Activated CD4-positive, alpha-beta T cell treated with anti-CD3 and anti-CD28 coated beads, Interleukin-2, amount 10 ng/mL, durations not matched to agents 7 days and 5 days (primary cell): ENCODE results near the gene VWA3B. TPM values are rescaled to one million over a fixed set of nuclear protein-coding genes. Genes with fewer than 3 reads are reported as not detected.
"Not testable (repeated sequence)": the region's sequence is repeated elsewhere in the genome, so short reads cannot be mapped to it uniquely, and the experiment has no call there.

Experiments
- CTCF ChIA-PET: fragments of 350-600 bp; sonication (Branson Sonifier 250); formaldehyde crosslinking; loops from one replicate; lab custom pipeline; 2021; ENCODE audit warnings: antibody characterized with exemption; lab: Charles Lee
- POLR2A ChIA-PET: fragments of 350-600 bp; sonication (Branson Sonifier 250); formaldehyde crosslinking; loops from one replicate; lab custom pipeline; 2021; ENCODE audit warnings: antibody characterized with exemption; lab: Charles Lee
- DNase-seq: peaks from one replicate; pipeline ENCODE4 v3.0.0-alpha.2; 2020
- H3K27ac Mint-ChIP-seq: one replicate; pipeline ENCODE4 v1.8.0; 2021; ENCODE audit warnings: mild to moderate bottlenecking, moderate library complexity, mixed read lengths
- H3K27me3 Mint-ChIP-seq: one replicate; pipeline ENCODE4 v1.8.0; 2021; ENCODE audit warnings: mixed read lengths
- H3K36me3 Mint-ChIP-seq: one replicate; pipeline ENCODE4 v1.8.0; 2021; ENCODE audit warnings: low read depth, mixed read lengths
- H3K4me1 Mint-ChIP-seq: one replicate; pipeline ENCODE4 v1.8.0; 2021; ENCODE audit warnings: mixed read lengths
- H3K4me3 Mint-ChIP-seq: one replicate; pipeline ENCODE4 v1.8.0; 2021; ENCODE audit warnings: mild to moderate bottlenecking, moderate library complexity, mixed read lengths
- H3K9me3 Mint-ChIP-seq: one replicate; pipeline ENCODE4 v1.8.0; 2021; ENCODE audit warnings: mixed read lengths
- total RNA-seq, 2 experiments: library from RNA; stranded (reverse); gene quantifications; one replicate each; pipeline ENCODE4 v1.2.3, GENCODE V29; 2021

Gene VWA3B
- total RNA-seq, 2 experiments from 2014 or later: not detected

DNA sequence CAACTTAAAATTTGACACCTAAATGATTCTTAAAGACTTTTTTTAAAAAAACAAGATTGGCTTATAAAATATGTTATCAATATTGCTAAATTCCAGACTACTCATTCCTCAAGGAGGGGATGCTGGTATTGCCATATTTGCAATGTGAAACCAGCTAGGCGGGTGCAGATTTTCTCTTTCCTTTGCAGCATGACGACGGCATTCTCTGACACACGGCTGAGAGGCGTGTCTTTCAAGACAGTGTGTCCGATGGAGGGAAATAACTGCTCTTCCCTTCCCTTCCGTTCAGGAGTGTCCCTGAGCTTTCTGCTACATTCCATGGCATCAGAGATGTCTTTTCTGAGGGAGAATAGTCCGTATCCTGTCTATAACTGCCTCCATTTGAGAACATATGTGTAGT lies 221.1 kb downstream of the VWA3B start:
- DNase-seq: no peak
- Mint-ChIP-seq H3K27me3 (peaks cover 26% of the 10 kb centered on the region), H3K4me3 (no peak overlapping the region), H3K9me3 (no peaks in the 10 kb centered on the region), H3K27ac (no peak overlapping the region), H3K4me1 (no peaks in the 10 kb centered on the region), H3K36me3 (no peaks in the 10 kb centered on the region)
- POLR2A ChIA-PET: no interaction called here
- CTCF ChIA-PET: no interaction called here

DNA sequence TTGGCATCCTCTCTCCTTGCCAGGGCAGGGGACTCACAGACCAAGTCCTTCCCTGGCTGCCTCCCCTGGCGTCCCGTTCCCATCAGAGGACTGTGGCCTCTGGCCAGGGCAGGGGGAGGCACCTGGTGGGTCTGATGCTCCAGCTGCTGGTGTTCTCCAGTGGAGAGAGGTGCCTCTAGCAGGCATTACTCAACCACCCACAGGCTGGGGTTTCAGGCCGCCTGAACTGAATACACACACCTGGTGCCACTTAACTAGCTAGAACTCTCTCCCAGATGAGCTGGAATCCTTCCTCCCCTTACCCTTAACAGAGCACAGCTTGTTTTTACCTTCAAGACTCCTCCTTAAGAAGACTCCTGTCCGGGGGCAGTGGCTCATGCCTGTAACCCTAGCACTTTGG lies 221.6 kb downstream of the VWA3B start:
- DNase-seq: no peak
- Mint-ChIP-seq H3K27ac (no peak overlapping the region), H3K36me3 (no peaks in the 10 kb centered on the region), H3K4me3 (no peak overlapping the region), H3K4me1 (no peaks in the 10 kb centered on the region), H3K27me3 (peaks cover 31% of the 10 kb centered on the region), H3K9me3 (no peaks in the 10 kb centered on the region)
- POLR2A ChIA-PET: no interaction called here
- CTCF ChIA-PET: no interaction called here

GRCh38 chr2:98309580-98309979 lies 222.6 kb downstream of the VWA3B start:
- H3K36me3 Mint-ChIP-seq: no peaks in the 10 kb centered on the region
- DNase-seq: no peak
- ChIA-PET POLR2A (no interaction called here), CTCF (no interaction called here)
- H3K4me1 Mint-ChIP-seq: no peaks in the 10 kb centered on the region
- H3K27me3 Mint-ChIP-seq: peaks cover 32% of the 10 kb centered on the region
- H3K9me3 Mint-ChIP-seq: no peaks in the 10 kb centered on the region
- no peak overlapping the region for H3K27ac Mint-ChIP-seq
- H3K4me3 Mint-ChIP-seq: no peak overlapping the region

DNA sequence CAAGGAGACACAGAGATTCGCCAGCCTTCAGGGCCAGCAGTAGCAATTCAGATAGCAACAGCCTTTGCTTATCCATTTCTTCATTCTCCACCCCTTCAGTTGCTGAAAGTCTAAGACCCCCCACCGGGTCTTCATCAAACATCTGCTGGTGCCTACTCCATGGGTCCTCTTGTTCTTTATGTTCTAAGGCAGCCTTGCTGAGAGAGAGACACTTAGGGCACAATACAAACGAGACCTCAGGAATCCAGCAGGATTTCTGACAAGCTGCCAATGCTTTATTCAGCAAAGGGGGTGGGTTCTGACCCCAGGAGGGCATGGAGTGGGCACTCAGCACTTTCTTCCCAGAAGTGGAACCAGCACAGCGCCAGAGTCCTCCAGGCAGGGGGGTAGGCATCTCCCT lies 223.0 kb downstream of the VWA3B start:
- Mint-ChIP-seq H3K4me3 (no peak overlapping the region), H3K27me3 (peaks cover 32% of the 10 kb centered on the region), H3K4me1 (no peaks in the 10 kb centered on the region), H3K9me3 (no peaks in the 10 kb centered on the region), H3K27ac (no peak overlapping the region), H3K36me3 (no peaks in the 10 kb centered on the region)
- no peak for DNase-seq
- ChIA-PET CTCF (interaction anchor here (0.6 kb wide), 1 partner anchor 165 kb away, joined by 4 read pairs; no protein-coding TSS in a partner anchor), POLR2A (no interaction called here)

DNA sequence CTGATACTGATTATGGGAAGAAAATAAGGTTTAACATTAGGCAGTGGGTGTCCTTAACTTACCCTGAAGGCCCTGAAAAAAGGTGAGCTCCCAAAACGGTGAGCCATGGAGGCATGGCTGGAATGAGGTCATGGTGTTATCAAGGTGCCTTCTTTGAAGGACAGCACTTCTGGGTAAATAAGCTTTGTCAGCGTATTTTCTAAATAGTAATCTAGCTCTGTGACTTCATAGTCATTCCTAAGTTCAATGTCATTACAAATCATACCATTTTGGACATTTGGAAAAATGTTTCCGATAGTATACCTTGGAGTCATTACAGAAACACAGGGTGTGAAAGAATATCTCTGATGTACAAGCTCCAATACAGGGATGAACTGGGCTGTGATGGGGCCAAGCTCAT lies 224.1 kb downstream of the VWA3B start:
- POLR2A ChIA-PET: no interaction called here
- no peak for DNase-seq
- Mint-ChIP-seq H3K4me3 (no peak overlapping the region), H3K4me1 (no peaks in the 10 kb centered on the region), H3K27ac (no peak overlapping the region), H3K36me3 (no peaks in the 10 kb centered on the region), H3K9me3 (no peaks in the 10 kb centered on the region), H3K27me3 (peaks cover 34% of the 10 kb centered on the region)
- CTCF ChIA-PET: no interaction called here

- ChIA-PET CTCF (no interaction called here), POLR2A (no interaction called here)
- no peak for DNase-seq
- Mint-ChIP-seq H3K27ac (no peak overlapping the region), H3K9me3 (no peaks in the 10 kb centered on the region), H3K4me1 (no peaks in the 10 kb centered on the region), H3K36me3 (no peaks in the 10 kb centered on the region), H3K27me3 (peaks cover 37% of the 10 kb centered on the region), H3K4me3 (no peak overlapping the region)
Measured at GRCh38 chr2:98311771-98312545, 225.0 kb downstream of the VWA3B start.

- ChIA-PET POLR2A (no interaction called here), CTCF (interaction anchor here (1.0 kb wide), 1 partner anchor 600 kb away, joined by 3 read pairs; no protein-coding TSS in a partner anchor)
- Mint-ChIP-seq H3K36me3 (no peaks in the 10 kb centered on the region), H3K27me3 (peaks cover 31% of the 10 kb centered on the region), H3K4me3 (no peak overlapping the region), H3K4me1 (no peaks in the 10 kb centered on the region), H3K9me3 (peaks cover 2% of the 10 kb centered on the region), H3K27ac (no peak overlapping the region)
- DNase-seq: no peak
Measured at GRCh38 chr2:98313492-98314250, 226.7 kb downstream of the VWA3B start.

GRCh38 chr2:98314251-98314650 lies 227.3 kb downstream of the VWA3B start:
- peaks cover 31% of the 10 kb centered on the region for H3K27me3 Mint-ChIP-seq
- H3K36me3 Mint-ChIP-seq: no peaks in the 10 kb centered on the region
- ChIA-PET CTCF (interaction anchor here (1.0 kb wide), 1 partner anchor 600 kb away, joined by 3 read pairs; no protein-coding TSS in a partner anchor), POLR2A (no interaction called here)
- no peaks in the 10 kb centered on the region for H3K4me1 Mint-ChIP-seq
- no peak for DNase-seq
- H3K4me3 Mint-ChIP-seq: no peak overlapping the region
- H3K27ac Mint-ChIP-seq: no peak overlapping the region
- H3K9me3 Mint-ChIP-seq: peaks cover 3% of the 10 kb centered on the region

GRCh38 chr2:98315957-98316356 lies 229.0 kb downstream of the VWA3B start:
- ChIA-PET POLR2A (no interaction called here), CTCF (no interaction called here)
- H3K4me3 Mint-ChIP-seq: no peak overlapping the region

DNA sequence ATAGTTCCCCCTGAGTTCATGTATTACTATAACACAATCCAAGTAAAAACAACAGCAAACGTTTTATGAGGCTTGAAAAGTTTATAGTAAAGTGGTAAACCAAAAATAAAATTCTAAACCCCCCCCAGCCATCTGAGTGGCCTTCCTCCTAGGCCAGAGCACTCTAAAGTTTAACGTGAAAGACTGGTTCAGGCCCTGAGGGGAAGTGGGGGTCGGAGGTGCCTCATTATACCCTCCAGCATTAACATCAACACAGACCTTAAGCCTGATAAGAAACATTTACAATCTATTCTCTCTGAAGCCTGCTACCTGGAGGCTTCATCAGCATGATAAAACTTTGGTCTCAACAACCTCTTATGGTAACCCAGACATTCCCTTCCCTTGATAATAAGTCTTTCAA lies 230.2 kb downstream of the VWA3B start:
- Mint-ChIP-seq H3K27me3 (peaks cover 21% of the 10 kb centered on the region), H3K4me1 (no peaks in the 10 kb centered on the region), H3K27ac (no peak overlapping the region), H3K36me3 (no peaks in the 10 kb centered on the region), H3K9me3 (peaks cover 20% of the 10 kb centered on the region), H3K4me3 (no peak overlapping the region)
- ChIA-PET CTCF (no interaction called here), POLR2A (no interaction called here)
- DNase-seq: no peak

More at GRCh38 chr2:98315957-98316356, 229.0 kb downstream of the VWA3B start:
- H3K9me3 Mint-ChIP-seq: peaks cover 12% of the 10 kb centered on the region
- H3K4me1 Mint-ChIP-seq: no peaks in the 10 kb centered on the region
- DNase-seq: no peak
- peaks cover 21% of the 10 kb centered on the region for H3K27me3 Mint-ChIP-seq
- no peaks in the 10 kb centered on the region for H3K36me3 Mint-ChIP-seq
- H3K27ac Mint-ChIP-seq: no peak overlapping the region

GRCh38 chr2:98320171-98320570 lies 233.2 kb downstream of the VWA3B start:
- Mint-ChIP-seq H3K9me3 (peaks cover 22% of the 10 kb centered on the region), H3K27me3 (peaks cover 17% of the 10 kb centered on the region)
- H3K4me3 Mint-ChIP-seq, POLR2A ChIA-PET, H3K4me1 Mint-ChIP-seq, H3K27ac Mint-ChIP-seq, CTCF ChIA-PET, DNase-seq, H3K36me3 Mint-ChIP-seq: not testable (repeated sequence)

DNA sequence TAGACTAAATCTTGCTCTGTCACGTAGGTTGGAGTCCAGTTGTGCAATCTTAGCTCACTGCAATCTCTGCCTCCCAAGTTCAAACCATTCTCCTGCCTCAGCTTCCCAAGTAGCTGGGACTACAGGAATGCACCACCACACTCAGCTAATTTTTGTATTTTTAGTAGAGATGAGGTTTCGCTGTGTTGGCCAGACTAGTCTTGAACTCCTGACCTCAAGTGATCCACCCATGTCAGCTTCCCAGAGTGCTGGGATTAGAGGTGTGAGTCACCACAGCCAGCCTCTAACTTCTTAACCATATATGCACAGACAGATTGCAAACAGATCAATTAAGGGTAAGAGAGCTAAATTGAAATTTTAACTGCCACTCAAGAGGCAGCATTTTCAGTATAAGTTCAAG lies 237.2 kb downstream of the VWA3B start:
- CTCF ChIA-PET: no interaction called here
- POLR2A ChIA-PET: no interaction called here
- Mint-ChIP-seq H3K27ac (no peak overlapping the region), H3K9me3 (peaks cover 20% of the 10 kb centered on the region), H3K36me3 (no peaks in the 10 kb centered on the region), H3K4me1 (no peaks in the 10 kb centered on the region), H3K4me3 (no peak overlapping the region), H3K27me3 (peaks cover 16% of the 10 kb centered on the region)
- DNase-seq: no peak

DNA sequence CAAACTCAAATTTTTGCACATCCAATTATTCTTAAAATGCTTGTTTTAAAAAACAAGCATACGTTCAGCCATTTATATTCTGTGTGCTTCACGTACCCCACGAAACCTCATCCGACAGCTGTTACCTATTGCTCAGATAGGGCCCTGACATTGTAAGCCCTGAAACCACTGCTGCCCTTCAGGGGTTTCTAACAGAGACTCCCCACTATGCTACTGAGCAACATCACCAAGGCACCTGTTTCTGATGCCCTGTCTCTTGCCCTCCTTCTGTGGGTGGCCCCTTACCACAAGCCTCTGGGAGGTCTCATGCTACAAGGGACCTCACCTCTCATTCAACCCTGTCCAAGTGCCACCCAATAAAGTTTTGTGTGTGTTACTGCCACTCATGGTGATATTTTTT lies 240.8 kb downstream of the VWA3B start:
- Mint-ChIP-seq H3K27ac (no peak overlapping the region), H3K4me1 (no peaks in the 10 kb centered on the region), H3K4me3 (no peak overlapping the region), H3K9me3 (peaks cover 2% of the 10 kb centered on the region), H3K27me3 (peaks cover 22% of the 10 kb centered on the region), H3K36me3 (no peaks in the 10 kb centered on the region)
- no peak for DNase-seq
- ChIA-PET POLR2A (no interaction called here), CTCF (no interaction called here)
